NCI-H2196 treated with DMSO at 0.1 percent for 48 hours (cell line): ENCODE data around the gene HEMGN.

ENCODE experiments used
- DNase-seq: peaks from one replicate; lab custom pipeline; 2025; ENCODE audit not compliant: unreplicated experiment; lab: John Stamatoyannopoulos, UW

Gene HEMGN

DNA sequence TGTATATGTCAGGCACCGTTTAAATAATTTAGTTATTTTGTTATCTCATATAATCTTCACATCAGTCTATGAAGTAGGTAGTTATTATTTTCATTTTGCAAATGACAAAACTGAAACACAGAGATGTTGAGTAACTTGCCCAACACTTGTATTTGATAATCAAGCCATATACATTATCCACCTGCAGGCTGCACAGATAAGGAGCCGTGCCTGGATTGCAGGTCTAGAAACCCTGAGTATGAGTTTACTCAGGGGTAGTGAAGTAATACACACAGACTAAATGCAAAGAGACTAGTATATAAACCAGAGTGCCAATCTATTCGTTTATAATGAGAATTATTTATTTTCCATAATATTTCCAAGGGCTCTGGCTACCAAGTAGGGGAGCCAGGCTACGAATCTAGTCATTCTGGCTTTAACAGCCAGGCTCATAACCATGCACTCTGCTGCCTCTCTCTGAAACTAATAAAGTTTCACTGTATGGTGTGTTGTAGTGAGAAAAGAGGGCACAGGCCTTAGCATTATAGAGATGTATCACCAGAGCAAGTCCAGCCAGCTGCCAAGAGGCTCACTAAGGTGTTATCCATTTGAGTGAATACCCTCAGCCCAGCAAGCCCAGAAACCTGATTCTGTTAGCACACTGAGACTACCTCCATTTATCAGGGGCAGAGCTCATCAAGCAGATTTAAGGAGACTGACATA is 4.5 kb downstream of the HEMGN start:
- DNase-seq: no peak

DNA sequence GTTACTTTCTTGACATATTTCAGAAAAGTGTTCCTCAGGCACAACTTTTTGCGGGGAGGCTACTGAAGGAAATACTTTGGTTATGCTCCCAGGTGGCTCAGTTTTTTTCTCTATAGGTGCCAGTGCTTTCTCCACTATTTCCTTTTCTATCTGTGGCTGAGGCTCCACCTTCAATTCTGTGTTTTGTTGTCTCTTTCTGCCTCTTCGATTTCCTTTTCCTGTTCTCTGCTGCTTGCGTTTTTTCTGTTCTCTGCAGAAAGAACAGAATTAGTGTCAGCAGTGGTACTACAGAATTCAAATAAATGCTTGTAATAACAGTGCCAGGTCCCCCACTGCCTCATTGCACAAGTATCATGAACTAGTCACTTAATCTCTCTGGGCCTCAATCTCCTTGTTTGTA is 7.0 kb downstream of the HEMGN start:
- DNase-seq: no peak

DNA sequence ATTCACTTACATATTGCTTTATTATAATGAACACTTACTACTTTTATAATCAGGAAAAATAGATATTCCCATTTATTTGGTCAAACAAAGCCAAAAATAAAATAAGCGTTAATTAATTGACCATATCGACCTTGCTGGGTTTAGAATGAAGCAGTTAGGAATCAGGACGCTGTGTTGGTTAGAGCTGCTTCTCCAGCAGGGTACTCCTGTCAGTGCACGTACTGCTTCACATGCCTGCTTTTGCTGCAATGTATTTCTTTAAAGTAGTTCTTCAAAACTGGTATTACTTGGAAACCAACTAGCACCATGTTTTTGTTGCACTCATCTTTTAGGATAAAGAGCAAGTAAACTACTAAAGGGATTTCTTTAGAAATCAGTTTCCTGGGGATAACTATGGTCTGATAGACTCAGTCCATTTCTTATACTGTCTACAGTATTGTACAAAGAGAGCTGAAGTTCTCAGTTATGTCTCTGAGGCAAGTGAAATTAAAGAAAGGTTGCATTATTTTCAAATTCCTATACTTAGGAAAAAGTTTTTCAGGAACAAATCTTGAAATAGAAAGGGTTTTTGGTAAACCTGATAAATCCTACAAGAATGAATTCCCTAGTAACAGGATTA is 8.9 kb downstream of the HEMGN start:
- no peak for DNase-seq

DNA sequence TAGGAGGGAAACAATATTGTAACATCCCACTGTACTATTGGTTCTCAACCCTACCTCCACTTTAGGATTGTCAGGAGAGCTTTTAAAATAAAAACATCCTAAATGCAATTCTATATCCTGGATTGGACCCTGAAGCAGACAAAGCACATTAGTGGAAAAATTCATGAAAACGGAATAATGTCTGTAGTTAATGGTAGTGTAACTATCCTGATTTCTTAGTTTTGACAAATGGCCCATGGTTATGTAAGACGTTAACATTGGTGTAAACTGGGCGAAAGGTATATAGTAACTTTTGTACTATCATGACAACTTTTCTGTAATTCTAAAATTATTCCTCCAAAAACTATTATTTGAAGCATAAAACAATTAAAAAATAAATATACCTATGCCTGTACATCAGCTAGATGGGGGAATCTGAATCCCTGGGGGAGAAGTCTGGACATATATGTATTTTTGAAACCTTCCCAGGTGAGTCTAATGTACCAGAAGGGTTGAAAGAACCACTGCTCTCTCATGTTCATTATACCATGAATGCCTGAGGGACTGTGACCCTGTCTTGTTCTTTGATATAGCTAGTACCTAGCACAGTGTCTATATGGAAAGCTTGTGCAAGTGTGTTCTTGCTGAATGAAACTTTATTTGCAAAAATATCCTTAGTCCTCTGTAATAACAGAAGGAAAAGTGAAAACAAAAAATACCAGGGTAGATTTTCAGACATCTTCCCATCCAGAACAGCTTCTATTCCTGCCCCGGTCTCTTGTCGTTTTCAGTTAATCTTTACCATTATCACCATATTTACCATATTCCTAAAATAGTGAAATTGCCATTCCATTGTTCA is 12.3 kb downstream of the HEMGN start:
- DNase-seq: no peak

DNA sequence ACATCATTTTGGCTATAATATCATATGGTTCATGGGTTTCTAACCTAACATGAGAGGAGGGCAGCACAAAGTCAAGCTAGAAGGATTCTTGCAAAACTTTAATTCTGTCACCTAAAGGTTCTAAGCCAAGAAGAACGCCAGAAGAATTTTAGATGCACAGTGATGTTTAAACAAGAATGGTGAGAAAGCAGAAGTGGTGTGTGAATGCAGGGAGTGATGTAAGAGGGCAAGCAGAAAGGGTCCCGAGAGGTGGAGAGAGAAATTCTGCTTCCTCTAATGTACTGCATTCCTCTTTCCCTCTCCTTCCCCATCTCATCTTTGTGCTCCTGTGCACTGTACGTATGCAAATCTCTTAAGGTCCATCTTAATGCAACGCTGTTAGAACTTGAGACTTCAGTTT is 13.6 kb downstream of the HEMGN start:
- no peak for DNase-seq

DNA sequence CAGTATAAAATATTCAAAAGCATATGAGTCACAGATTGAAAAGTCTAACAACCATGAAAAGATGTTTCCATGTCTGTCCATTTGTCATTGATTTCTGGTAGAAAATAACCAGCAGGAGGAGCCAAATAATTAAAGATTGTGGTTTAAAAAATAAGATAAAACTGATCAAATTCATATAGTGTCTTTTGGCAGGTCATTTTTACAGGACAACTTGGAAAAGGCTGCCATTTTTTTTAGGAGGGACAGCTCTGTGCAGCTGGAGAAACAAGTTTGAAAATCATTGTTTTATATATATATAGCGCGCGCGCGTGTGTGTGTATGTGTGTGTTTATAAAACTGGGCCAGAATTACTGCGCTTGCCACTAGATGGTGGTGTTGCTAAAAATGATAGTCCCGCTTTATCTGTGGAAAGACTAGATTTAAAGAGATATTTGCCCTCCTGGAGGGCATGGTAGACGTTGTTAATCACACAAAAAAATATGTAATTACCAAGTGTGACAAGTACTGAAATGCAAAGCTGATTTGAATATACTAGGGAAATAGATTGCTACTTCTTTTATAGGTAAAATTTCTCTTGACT is 14.4 kb downstream of the HEMGN start:
- peak; percentile 69 for DNase-seq

DNA sequence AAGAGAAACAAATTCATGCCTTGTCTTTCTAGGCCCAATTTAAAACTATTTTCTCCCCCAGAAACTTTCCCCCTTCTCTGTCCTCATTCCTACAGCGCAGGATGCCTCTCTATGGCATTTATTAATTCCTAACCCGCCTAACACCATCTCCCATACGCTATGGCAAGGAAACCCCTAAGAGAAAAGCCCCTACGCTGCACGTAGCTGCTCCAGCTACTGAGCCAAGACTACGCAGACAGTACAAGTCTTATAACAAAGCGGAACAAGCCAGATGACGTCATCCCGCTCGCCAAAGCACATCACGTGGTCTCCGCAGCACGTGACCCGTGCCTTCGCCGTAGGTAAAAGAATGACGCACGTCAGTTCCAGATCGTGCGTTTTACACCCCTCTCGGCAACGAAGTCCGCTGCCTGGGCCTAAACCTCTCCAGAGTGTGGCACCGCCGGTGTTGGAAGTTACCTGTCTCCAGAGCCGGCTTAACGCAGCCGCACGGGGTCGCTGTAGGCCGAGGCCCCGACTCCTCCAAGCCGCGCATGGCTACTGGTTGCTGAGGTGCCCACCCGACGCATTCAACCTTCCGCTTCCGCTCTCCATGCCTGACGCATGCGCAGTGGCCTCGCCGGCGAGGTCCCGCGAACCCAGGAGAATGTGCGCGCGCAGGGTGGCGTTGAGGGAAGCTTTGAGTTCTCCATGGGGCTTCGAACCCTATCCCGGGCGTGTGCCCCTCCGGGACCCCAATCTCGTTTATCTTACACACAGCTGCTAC is 15.8 kb downstream of the HEMGN start, which contains the start of gene TRMO:
Gene TRMO (minus strand): TSS at position 542 of the 766 bp plus-strand sequence. CDS start 7 bp downstream, at position 535.
- peak; percentile 91 for DNase-seq

DNA sequence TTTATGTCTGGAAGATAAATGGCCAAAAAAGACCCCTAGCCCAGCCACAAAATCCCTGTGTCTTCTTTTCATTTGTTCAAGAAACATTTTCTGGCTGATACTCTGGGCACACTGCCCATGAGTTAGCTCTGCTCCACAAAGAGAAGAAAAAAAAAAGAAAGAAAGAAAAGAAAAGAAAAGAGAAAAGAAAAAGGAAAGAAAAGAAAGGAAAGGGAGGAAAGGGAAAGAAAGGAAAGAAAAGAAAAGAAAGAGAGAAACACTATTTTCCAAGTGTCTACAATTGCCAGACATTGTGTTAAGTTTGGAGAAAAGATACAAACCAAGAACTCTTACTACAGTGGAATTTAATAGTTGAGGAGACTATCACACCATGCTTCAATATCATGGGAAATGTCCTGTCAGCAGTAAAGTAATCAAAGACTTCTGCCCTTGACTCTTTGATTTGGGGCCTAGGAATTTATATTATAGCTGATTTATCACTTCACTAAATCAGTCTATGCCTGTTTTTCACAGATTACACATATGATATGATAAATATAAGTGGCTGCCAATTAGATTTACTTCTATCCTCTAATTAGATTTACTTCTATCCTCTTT is 18.7 kb downstream of the HEMGN start:
- DNase-seq: no peak

DNA sequence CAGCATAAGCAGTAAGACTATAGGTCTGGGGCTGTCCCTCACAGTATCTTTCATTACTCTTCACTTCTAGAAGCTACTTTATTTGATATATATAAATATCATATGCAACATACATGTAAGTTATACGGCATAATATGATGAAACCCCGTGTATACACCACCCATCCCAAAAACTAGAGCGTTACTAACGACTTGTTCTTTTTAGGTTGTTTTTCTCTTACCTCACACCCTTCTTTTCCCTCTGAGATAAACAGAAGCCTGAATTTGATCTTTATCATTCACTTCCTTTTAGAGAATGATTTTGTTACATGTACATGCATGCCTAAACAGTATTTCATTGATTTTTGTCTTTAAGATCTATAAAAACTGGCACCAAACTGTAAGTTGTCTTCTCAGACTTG is 19.4 kb downstream of the HEMGN start:
- no peak for DNase-seq

DNA sequence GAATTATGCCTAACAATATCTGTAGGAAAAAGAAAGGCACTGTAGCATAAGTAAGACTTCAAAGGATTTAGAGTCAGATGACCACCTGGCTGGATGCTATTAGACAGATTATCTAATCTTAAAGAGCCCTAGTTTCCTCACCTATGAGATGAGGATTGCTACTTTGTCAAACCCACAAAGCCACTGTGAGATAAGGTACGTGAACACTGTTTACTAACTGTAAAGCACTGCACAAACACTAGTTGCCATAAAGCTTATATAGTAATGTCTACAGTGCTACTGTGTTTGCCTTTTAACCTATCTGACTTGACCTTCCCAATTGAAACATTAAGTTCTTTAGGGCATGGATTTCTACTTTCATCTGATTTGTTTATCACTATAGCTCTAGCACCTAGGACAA is 26.0 kb downstream of the HEMGN start:
- no peak for DNase-seq

DNA sequence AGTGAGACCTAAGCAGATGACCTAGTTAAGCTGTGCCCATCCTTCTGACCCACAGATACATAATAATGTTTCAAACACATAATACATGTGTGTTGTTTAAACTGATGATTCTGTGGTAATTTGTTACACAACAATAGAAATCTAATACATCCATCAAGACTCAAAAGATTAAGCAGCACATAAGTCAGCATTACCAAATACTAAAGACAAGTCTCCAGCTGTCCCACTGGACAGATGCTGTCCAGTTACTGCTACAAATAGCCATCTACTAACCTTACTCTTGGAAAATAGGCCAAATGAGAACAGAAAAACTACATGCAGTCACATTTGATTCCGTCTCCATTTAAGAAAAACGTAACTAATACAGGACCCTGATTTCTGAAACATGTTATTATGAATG is 26.4 kb downstream of the HEMGN start:
- no peak for DNase-seq

DNA sequence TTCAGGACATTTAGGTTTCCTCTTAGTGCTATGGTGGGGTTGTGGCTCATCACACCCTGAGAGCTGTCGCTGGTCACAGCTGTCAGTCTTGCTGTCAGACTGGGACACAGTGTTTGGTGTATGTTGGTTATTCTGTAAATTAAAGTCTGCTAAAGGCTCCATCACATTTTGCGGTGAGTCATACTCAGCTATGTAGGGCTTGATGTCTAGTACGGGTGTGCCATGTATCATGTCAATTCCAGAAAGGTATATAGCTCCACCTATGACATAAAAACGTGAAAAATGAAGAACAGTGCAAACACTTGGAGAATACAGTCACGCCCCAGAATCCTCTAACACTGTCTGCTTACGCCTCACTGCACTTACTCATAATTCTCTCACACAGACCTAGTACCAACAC is 27.6 kb downstream of the HEMGN start:
- DNase-seq: no peak

DNA sequence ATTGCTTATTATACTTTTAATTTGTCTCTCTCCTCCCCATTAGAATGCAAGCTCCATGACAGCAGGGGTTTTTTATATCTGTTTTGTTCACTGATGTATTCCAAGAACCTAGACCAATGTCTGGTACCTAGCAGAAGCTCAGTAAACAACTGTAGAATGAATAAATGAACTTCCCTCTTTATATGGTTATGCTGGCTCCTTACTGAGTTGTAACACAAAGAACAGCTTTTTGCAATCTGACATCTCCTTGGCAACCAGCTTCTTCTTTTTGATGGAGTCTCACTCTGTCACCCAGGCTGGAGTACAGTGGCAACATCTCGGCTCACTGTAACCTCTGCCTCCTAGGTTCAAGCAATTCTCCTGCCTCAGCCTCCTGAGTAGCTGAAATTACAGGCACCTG is 29.3 kb downstream of the HEMGN start:
- no peak for DNase-seq

DNA sequence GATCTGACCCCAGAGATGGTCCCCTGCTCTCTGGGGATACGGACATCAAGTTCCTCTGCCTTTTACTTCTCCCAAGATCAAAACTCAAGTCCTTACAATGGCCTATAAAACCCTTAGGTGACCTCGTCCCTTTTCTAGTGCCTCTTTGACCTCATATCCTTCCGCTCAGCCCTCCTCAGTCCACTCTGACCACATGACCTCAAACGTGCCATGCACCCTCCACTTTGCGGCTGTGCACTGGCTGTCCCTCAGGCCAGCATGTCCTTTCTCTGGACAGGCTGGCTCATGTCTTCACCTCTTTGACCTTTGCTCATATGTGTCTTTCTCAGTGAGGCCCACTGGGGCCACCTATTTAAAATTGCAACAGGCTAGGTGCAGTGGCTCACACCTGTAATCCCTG is 30.3 kb downstream of the HEMGN start:
- DNase-seq: no peak

DNA sequence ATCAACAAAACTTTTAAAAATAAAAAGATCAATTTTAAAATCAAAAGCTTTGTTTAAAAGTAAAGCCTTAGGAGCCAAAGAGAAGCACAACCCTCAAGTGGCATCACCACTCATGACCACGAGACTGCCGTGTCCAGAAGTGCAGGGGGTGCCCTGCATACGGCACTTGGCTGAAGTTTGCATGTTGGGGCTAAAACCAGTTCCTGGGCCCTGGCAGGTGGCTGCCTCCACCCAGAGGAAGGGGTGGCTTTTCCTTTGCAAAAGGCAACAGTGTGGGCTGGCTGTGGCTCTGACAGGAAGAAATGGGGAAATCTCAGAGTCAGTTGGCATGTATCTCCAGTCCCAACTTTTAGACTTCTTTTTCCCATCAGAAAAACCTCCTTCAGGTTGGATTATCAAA is 30.9 kb downstream of the HEMGN start:
- no peak for DNase-seq

DNA sequence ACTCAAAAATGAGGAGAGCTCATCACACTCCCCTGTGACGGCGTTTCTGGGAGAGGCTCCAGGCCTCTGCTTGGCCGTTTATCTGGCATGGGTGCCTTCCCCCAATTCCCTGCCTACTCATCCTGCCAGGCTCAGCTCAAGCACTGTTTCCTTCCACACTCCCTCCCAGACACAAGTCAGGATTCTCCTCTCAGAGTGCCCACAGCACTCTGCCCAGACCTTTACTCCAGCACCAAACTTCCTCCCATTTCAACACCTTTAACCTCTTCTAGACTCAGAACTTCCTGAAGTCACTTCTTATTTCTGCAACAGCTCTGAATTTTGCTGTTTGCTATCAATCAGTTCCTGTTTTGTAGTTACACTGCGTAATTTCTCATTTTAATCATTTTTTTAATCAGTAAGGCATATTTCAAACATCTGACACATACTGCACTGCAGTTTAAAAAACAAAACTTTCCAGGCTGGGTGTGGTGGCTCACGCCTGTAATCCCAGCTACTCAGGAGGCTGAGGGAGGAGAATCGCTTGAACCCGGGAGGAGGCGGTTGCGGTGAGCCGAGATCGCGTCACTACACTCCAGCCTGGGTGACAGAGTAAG is 31.6 kb downstream of the HEMGN start:
- DNase-seq: no peak

DNA sequence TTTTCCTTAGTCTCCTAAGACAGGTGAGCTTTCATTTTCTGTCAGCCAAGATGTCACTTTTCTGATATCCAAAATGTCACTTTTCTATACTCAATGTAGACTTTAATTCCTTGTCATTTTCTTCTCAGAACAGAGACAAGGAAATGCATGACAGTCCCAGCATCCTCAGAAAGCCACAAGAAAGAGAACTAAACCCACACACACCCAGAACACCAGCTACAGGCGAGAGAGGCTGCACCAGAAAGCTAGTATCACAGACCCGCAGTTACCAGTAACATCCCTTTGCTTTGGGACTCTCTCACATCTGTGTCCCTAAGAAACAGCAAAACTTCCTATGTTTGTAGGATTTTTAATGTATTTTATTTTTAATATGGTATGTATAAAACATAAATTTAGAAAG is 32.7 kb downstream of the HEMGN start:
- no peak for DNase-seq

DNA sequence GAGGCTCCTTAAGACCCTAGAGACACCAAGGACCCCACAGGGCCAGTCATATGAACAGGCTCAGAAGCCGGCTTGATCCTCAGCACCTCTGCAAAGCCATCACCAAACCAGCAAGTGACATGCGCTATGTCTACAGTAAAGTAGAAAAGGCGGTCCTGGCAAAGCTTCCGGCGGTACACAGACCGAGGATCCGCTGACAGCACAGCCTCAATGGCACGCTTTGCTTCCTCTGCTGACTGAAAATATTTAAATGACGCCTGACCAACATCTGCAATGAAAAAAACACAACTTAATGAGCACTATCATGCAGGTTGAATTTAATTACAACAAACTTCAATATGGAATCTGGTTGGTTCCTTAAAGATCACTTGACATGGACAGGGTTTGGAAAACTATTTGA is 33.2 kb downstream of the HEMGN start:
- no peak for DNase-seq

DNA sequence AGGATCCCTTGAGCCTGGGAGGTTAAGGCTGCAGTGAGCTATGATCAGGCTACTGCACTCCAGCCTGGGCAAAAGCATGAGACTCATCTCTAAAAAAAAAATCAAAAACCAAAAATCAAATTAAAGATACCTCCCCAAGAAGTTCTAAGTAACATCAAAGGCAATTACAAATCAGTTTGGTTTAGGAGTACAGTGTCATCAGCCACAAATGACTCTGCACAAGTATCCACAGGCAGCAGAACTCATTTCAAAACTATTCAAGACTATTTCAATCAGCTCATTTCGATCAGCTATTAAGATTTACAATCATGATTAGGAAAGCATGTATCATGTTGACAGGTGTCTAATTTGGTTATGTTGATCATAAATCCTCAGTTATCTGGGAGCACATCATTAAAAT is 34.8 kb downstream of the HEMGN start:
- DNase-seq: no peak
